H1 (cell line): ENCODE data around the gene HNF4A. TPM values are rescaled to one million over a fixed set of nuclear protein-coding genes. Genes with fewer than 3 reads are reported as not detected.

Experiments
- CTCF ChIA-PET: fragments of 300-600 bp; sonication (Branson Sonifier 250); formaldehyde crosslinking; loops from one replicate; lab custom pipeline; 2021; ENCODE audit not compliant: partially characterized antibody; lab: Charles Lee
- POLR2A ChIA-PET: fragments of 300-600 bp; sonication (Branson Sonifier 250); formaldehyde crosslinking; loops from one replicate; lab custom pipeline; 2021; ENCODE audit warnings: inconsistent platforms; ENCODE audit not compliant: partially characterized antibody; lab: Charles Lee
- DNase-seq, 2 experiments: peaks; one replicate each; pipeline versions ENCODE4 v3.0.0 to v3.0.0-alpha.2; 2010 to 2022; ENCODE audit warnings: low spot score in 2 of 2, low read depth in 1 of 2, mixed read lengths in 1 of 2
- FAIRE-seq: peaks from 2 replicates; lab custom pipeline; 2011; peaks lifted over from hg19 to GRCh38; lab: Jason Lieb, UNC
- H2AFZ ChIP-seq: 2 replicates; pipeline ENCODE4 v1.8.1; 2012; ENCODE audit warnings: low read length, inconsistent platforms
- H2AK5ac ChIP-seq: 2 replicates; pipeline ENCODE4 v1.6.1; 2013; ENCODE audit warnings: low read depth, low read length
- H2BK120ac ChIP-seq: replicated peaks from 2 replicates; pipeline ENCODE3; 2013; ENCODE audit warnings: low read depth, low read length, inconsistent platforms
- H2BK12ac ChIP-seq: 2 replicates; pipeline ENCODE4 v1.6.1; 2013; ENCODE audit warnings: low read depth, low read length
- H2BK15ac ChIP-seq: 2 replicates; pipeline ENCODE4 v1.6.1; 2013; ENCODE audit warnings: low read length
- H2BK20ac ChIP-seq: 2 replicates; pipeline ENCODE4 v1.6.1; 2013; ENCODE audit warnings: low read length
- H2BK5ac ChIP-seq: 2 replicates; pipeline ENCODE4 v1.6.1; 2013; ENCODE audit warnings: low read depth, low read length
- H3K14ac ChIP-seq: 2 replicates; pipeline ENCODE4 v1.6.1; 2013; ENCODE audit warnings: inconsistent platforms; ENCODE audit not compliant: insufficient read length
- H3K18ac ChIP-seq: 2 replicates; pipeline ENCODE4 v1.6.1; 2013; ENCODE audit warnings: low read length; ENCODE audit errors: extremely low read depth
- H3K23ac ChIP-seq: 2 replicates; pipeline ENCODE4 v1.6.1; 2013; ENCODE audit warnings: inconsistent platforms; ENCODE audit not compliant: insufficient read length
- H3K23me2 ChIP-seq: 2 replicates; pipeline ENCODE4 v1.6.1; 2013; ENCODE audit warnings: low read depth, low read length
- H3K27ac ChIP-seq: 2 replicates; pipeline ENCODE4 v1.6.1; 2011; ENCODE audit warnings: low read depth, low read length, inconsistent platforms
- H3K27me3 ChIP-seq, 4 experiments: replicated peaks in 1 of 4; 1 replicate in 1 of 4; 2 replicates in 3 of 4; pipeline versions ENCODE4 v1.6.1 to v1.8.1; 2011 to 2013; ENCODE audit warnings: low read length in 3 of 4, mild to moderate bottlenecking in 3 of 4, inconsistent platforms in 2 of 4, mixed read lengths in 2 of 4, moderate library complexity in 1 of 4; ENCODE audit not compliant: control insufficient read depth in 3 of 4, insufficient read depth in 3 of 4; ENCODE audit errors: extremely low read depth in 1 of 4
- H3K36me3 ChIP-seq, 4 experiments: 2 replicates each; pipeline versions ENCODE4 v1.6.1 to v1.8.1; 2011 to 2013; ENCODE audit warnings: mild to moderate bottlenecking in 4 of 4, low read length in 3 of 4, moderate library complexity in 2 of 4, control low read depth in 1 of 4, inconsistent platforms in 1 of 4; ENCODE audit not compliant: insufficient read depth in 4 of 4, control insufficient read depth in 2 of 4
- H3K4ac ChIP-seq: replicated peaks from 2 replicates; pipeline ENCODE3; 2013; ENCODE audit warnings: low read length, low read depth, mixed read lengths, inconsistent platforms; ENCODE audit not compliant: insufficient read length
- H3K4me1 ChIP-seq, 4 experiments: replicated peaks in 1 of 4; 1 replicate in 1 of 4; 2 replicates in 3 of 4; pipeline versions ENCODE4 v1.6.1 to v1.8.1; 2011 to 2013; ENCODE audit warnings: low read length in 3 of 4, inconsistent platforms in 2 of 4, mixed read lengths in 1 of 4; ENCODE audit not compliant: insufficient read depth in 4 of 4, control insufficient read depth in 3 of 4
- H3K4me2 ChIP-seq, 2 experiments: 2 replicates each; pipeline versions ENCODE4 v1.6.1 to v1.8.1; 2011 to 2013; ENCODE audit warnings: low read depth in 2 of 2, low read length in 2 of 2, control low read depth in 1 of 2, inconsistent platforms in 1 of 2, mild to moderate bottlenecking in 1 of 2; ENCODE audit not compliant: insufficient read depth in 1 of 2
- H3K4me3 ChIP-seq, 4 experiments: fragments of 200-600, 300-600 bp in 1 of 4; sonication (generic), shearing (Covaris generic), sonication (Bioruptor Twin) in 1 of 4; 2 replicates each; pipeline versions ENCODE4 v1.5.1 to v1.8.1; 2011 to 2016; ENCODE audit warnings: low read length in 4 of 4, low read depth in 3 of 4, control low read depth in 2 of 4, inconsistent platforms in 2 of 4, mild to moderate bottlenecking in 2 of 4, mixed read lengths in 1 of 4, moderate library complexity in 1 of 4; ENCODE audit not compliant: insufficient read depth in 2 of 4; ENCODE audit errors: extremely low read depth in 1 of 4
- H3K56ac ChIP-seq: replicated peaks from 2 replicates; pipeline ENCODE3; 2013; ENCODE audit warnings: low read depth, mild to moderate bottlenecking, mixed read lengths, low read length, inconsistent platforms; ENCODE audit not compliant: insufficient read length
- H3K79me1 ChIP-seq: 2 replicates; pipeline ENCODE4 v1.6.1; 2013; ENCODE audit warnings: low read depth, low read length, control low read depth
- H3K79me2 ChIP-seq, 2 experiments: 2 replicates each; pipeline versions ENCODE4 v1.6.1 to v1.8.1; 2012 to 2013; ENCODE audit warnings: low read length in 2 of 2, mild to moderate bottlenecking in 2 of 2, inconsistent platforms in 1 of 2; ENCODE audit not compliant: insufficient read depth in 2 of 2, control insufficient read depth in 1 of 2
- H3K9ac ChIP-seq, 4 experiments: replicated peaks in 1 of 4; 1 replicate in 1 of 4; 2 replicates in 3 of 4; pipeline versions ENCODE4 v1.6.1 to v1.8.1; 2011 to 2013; ENCODE audit warnings: low read depth in 3 of 4, low read length in 3 of 4, control low read depth in 2 of 4, mild to moderate bottlenecking in 2 of 4, moderate library complexity in 2 of 4, inconsistent platforms in 1 of 4; ENCODE audit errors: extremely low read depth in 1 of 4
- H3K9me3 ChIP-seq, 2 experiments: 2 replicates each; pipeline versions ENCODE4 v1.6.1 to v1.8.1; 2012 to 2013; ENCODE audit warnings: mild to moderate bottlenecking in 2 of 2, moderate library complexity in 2 of 2, control low read depth in 1 of 2, inconsistent platforms in 1 of 2, low read depth in 1 of 2, low read length in 1 of 2, mixed read lengths in 1 of 2; ENCODE audit not compliant: insufficient read depth in 2 of 2
- H4K20me1 ChIP-seq, 2 experiments: replicated peaks in 1 of 2; 2 replicates each; pipeline versions ENCODE3 to v1.8.1; 2011 to 2013; ENCODE audit warnings: inconsistent platforms in 2 of 2, low read length in 2 of 2, mild to moderate bottlenecking in 1 of 2; ENCODE audit not compliant: insufficient read depth in 2 of 2, control insufficient read depth in 1 of 2
- H4K5ac ChIP-seq: 2 replicates; pipeline ENCODE4 v1.6.1; 2013; ENCODE audit warnings: low read length, low read depth, mixed read lengths, inconsistent platforms; ENCODE audit not compliant: insufficient read length
- H4K8ac ChIP-seq: 2 replicates; pipeline ENCODE4 v1.8.0; 2013; ENCODE audit warnings: mild to moderate bottlenecking, moderate library complexity, low read length, inconsistent platforms; ENCODE audit not compliant: insufficient read depth; ENCODE audit errors: extremely low read depth
- H4K91ac ChIP-seq: replicated peaks from 2 replicates; pipeline ENCODE3; 2013; ENCODE audit warnings: low read length, mixed read lengths, inconsistent platforms; ENCODE audit not compliant: insufficient read length
- HDAC6 ChIP-seq: IDR thresholded peaks from one replicate; pipeline ENCODE4 v1.7.1; 2012; ENCODE audit warnings: low read depth, mild to moderate bottlenecking, inconsistent platforms, low read length, moderate library complexity
- TCF12 ChIP-seq: IDR thresholded peaks from 2 replicates; pipeline ENCODE4 v1.6.1; 2011; ENCODE audit warnings: low read depth, mild to moderate bottlenecking, low read length
- WGBS, 2 experiments: shearing (Covaris generic) in 1 of 2; methylation state at CpG; one replicate each; pipeline versions ENCODE4 v1.1.6 to v1.1.7; 2013 to 2015; ENCODE audit warnings: low lambda C conversion rate in 2 of 2, mixed read lengths in 2 of 2, inconsistent platforms in 1 of 2, low coverage in 1 of 2, missing lambda C conversion rate in 1 of 2; ENCODE audit not compliant: insufficient replicate concordance in 2 of 2, insufficient coverage in 1 of 2, insufficient read length in 1 of 2; ENCODE audit errors: extremely low coverage in 1 of 2, missing lambda C conversion rate in 1 of 2; 5-methylcytosine and 5-hydroxymethylcytosine counted together
- polyA plus RNA-seq, 7 experiments: library from polyadenylated mRNA; depleted of rRNA in 3 of 7; stranded (reverse) in 5 of 7; unstranded in 2 of 7; fragments of >200 nt in 5 of 7; fragments of 200-250 nt in 2 of 7; gene quantifications; 1 replicate in 5 of 7; 2 replicates in 1 of 7; 4 replicates in 1 of 7; pipeline versions ENCODE4 v1.2.1 to v1.2.3, GENCODE V29; 2011 to 2013; ENCODE audit warnings: missing spikeins in 2 of 7, mixed read lengths in 2 of 7
- total RNA-seq: library from RNA; stranded (reverse); fragmentation: NEBNext Ultra II Directional; extraction: Animal tissue kit (Norgen Biotek cat#: 25700); gene quantifications from 2 replicates; pipeline ENCODE4 v1.2.1, GENCODE V29; 2021

The HNF4A gene
- total and polyA plus RNA-seq, 2 of the 8 experiments (the other 6 are each of a cell fraction or from before 2014, with no cell fraction given): 0.03 TPM; not detected in 1

DNA sequence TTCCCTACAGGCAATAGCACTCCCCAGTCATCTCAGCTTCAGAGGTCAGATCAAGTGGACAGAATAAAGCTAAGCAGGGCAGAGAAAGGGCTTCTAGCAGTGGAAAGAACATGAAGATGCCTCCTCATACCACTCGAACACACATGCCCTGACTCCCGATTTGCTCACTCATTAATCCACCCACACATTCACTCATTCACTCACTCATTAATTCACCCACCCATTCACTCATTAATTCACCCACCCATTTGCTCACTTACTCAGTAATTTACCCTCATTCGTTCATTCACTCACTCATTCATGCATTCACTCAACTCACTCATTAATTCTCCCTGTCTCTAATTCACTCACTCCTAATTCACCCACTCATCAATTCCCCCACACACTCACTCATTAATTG lies 43.9 kb downstream of the HNF4A start:
- FAIRE-seq: no peak
- 76 to 100% methylated on average over 1 to 3 of the region's 3 CpGs for WGBS, 2 experiments
- no peak overlapping the region for H2BK5ac ChIP-seq
- H4K5ac ChIP-seq: no peak overlapping the region
- no peaks in the 10 kb centered on the region for H3K9me3 ChIP-seq
- H4K91ac ChIP-seq: no peak overlapping the region
- no peak overlapping the region for H3K4me2 ChIP-seq
- ChIA-PET CTCF (interaction anchor here (0.5 to 1.7 kb wide), 6 partner anchors 8 to 182 kb away, joined by 3 to 5 read pairs (median 4); no protein-coding TSS in a partner anchor), POLR2A (interaction anchor here (0.7 to 1.2 kb wide), 2 partner anchors 11 to 284 kb away, joined by 3 read pairs; no protein-coding TSS in a partner anchor)
- H2BK120ac ChIP-seq: no peak overlapping the region
- TF ChIP-seq HDAC6 (no peak), TCF12 (no peak)
- no peak overlapping the region for H3K4me3 ChIP-seq
- H3K36me3 ChIP-seq: no peaks in the 10 kb centered on the region
- no peak overlapping the region for H3K27ac ChIP-seq
- H3K23ac ChIP-seq: no peak overlapping the region
- peaks cover 0 to 1% of the 10 kb centered on the region in 2 experiments for H4K20me1 ChIP-seq
- H3K27me3 ChIP-seq: no peaks in the 10 kb centered on the region
- H3K4me1 ChIP-seq: no peaks in the 10 kb centered on the region
- no peak overlapping the region for H3K9ac ChIP-seq
- no peak overlapping the region for H3K14ac ChIP-seq
- no peaks in the 10 kb centered on the region for H3K79me2 ChIP-seq
- H2BK12ac ChIP-seq: no peak overlapping the region
- no peak for DNase-seq
- H2BK15ac ChIP-seq: no peak overlapping the region
- H3K18ac ChIP-seq: no peak overlapping the region
- H2AK5ac ChIP-seq: no peak overlapping the region
- H3K79me1 ChIP-seq: no peaks in the 10 kb centered on the region
- no peak overlapping the region for H2BK20ac ChIP-seq
- H3K4ac ChIP-seq: no peak overlapping the region
- no peak overlapping the region for H2AFZ ChIP-seq
- H4K8ac ChIP-seq: no peak overlapping the region
- peaks cover 5% of the 10 kb centered on the region; the same call in 1 of the 2 replicates for H3K23me2 ChIP-seq
- no peak overlapping the region for H3K56ac ChIP-seq
